ENCODE results near the gene TRPM2.

- TF ChIP-seq EZH2 (IDR thresholded peaks at IDR 0.05; ENCODE audit: low read length, missing control alignments) (no peak), CTCF (conservative IDR thresholded peaks at IDR 0.05 in 1 of 2, IDR thresholded peaks at IDR 0.05 in 1 of 2; ENCODE audit: low read depth in 1 of 2, low read length in 2 of 2) (no peak)
Observed at GRCh38 chr21:44478801-44479167, 125.4 kb downstream of the TRPM2 start.
